Testis (tissue), 2 donors: Measurements from ENCODE around the gene RELL2.

Source experiments
- POLR2A ChIP-seq: fragments of 450-650 bp; IDR thresholded peaks from one replicate; pipeline ENCODE4 v1.6.1; 2017; ENCODE audit warnings: antibody characterized with exemption, mild to moderate bottlenecking, moderate library complexity
- TF ChIP-seq, protein P1 (sequence below), 3 experiments: fragments of 450-650 bp in 2 of 3; fragments of 200-600 bp in 1 of 3; sonication (generic) in 1 of 3; IDR thresholded peaks; one replicate each; pipeline ENCODE4 v1.5.1; 2016 to 2019; ENCODE audit warnings: antibody characterized with exemption in 3 of 3, mild to moderate bottlenecking in 2 of 3, moderate library complexity in 1 of 3

DNA sequence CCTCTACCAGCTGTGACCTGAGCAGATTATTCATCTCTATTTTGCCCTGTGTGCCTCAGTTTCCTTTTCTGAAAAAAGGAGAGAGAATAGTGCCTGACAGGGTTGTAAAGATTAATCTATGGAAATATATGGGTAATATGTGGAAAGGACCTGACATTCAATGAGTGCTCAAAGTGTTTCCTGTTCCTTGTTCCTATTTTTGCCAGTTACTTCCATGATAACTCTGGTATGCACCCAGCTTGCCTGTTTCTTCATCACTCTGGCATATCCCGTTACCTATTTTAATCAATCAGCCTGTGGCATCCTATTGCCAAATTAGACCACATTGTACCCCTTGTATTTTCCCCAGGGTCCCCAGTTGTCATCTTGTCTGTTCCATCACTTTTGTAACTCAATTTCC lies 48.8 kb downstream of the RELL2 start:
- TF ChIP-seq, protein P1, sequence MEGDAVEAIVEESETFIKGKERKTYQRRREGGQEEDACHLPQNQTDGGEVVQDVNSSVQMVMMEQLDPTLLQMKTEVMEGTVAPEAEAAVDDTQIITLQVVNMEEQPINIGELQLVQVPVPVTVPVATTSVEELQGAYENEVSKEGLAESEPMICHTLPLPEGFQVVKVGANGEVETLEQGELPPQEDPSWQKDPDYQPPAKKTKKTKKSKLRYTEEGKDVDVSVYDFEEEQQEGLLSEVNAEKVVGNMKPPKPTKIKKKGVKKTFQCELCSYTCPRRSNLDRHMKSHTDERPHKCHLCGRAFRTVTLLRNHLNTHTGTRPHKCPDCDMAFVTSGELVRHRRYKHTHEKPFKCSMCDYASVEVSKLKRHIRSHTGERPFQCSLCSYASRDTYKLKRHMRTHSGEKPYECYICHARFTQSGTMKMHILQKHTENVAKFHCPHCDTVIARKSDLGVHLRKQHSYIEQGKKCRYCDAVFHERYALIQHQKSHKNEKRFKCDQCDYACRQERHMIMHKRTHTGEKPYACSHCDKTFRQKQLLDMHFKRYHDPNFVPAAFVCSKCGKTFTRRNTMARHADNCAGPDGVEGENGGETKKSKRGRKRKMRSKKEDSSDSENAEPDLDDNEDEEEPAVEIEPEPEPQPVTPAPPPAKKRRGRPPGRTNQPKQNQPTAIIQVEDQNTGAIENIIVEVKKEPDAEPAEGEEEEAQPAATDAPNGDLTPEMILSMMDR (IDR thresholded peaks at IDR 0.05): no peak
- no peak for TF ChIP-seq POLR2A
